Spinal cord (tissue), 10 donors: ENCODE data around the gene TAOK1. TPM values are rescaled to one million over a fixed set of nuclear protein-coding genes. Genes with fewer than 3 reads are reported as not detected.

ENCODE experiments used
- DNase-seq, 6 donors: peaks; one replicate each; pipeline versions ENCODE4 v3.0.0 to v3.0.0-alpha.2; 2013 to 2015; ENCODE audit warnings: low spot score in 6 of 6, low read depth in 4 of 6
- H3K27ac ChIP-seq: one replicate; pipeline ENCODE4 v1.5.1; 2013; ENCODE audit warnings: low read depth, low read length, control low read depth
- H3K27me3 ChIP-seq: one replicate; pipeline ENCODE4 v1.6.1; 2013; ENCODE audit warnings: low read length; ENCODE audit not compliant: control insufficient read depth, insufficient read depth
- H3K36me3 ChIP-seq: one replicate; pipeline ENCODE4 v1.6.1; 2013; ENCODE audit warnings: low read length; ENCODE audit not compliant: control insufficient read depth, insufficient read depth
- H3K4me1 ChIP-seq: one replicate; pipeline ENCODE4 v1.6.1; 2013; ENCODE audit warnings: low read length; ENCODE audit not compliant: control insufficient read depth, insufficient read depth
- H3K4me3 ChIP-seq: one replicate; pipeline ENCODE4 v1.5.1; 2013; ENCODE audit warnings: low read depth, low read length, control low read depth
- H3K9me3 ChIP-seq: one replicate; pipeline ENCODE4 v1.6.1; 2013; ENCODE audit warnings: low read length; ENCODE audit not compliant: control insufficient read depth, insufficient read depth
- WGBS: methylation state at CpG from one replicate; pipeline ENCODE4 v1.1.5; 2013; ENCODE audit warnings: missing lambda C conversion rate; ENCODE audit not compliant: insufficient coverage; 5-methylcytosine and 5-hydroxymethylcytosine counted together
- polyA plus RNA-seq, 2 donors: library from polyadenylated mRNA; unstranded; fragments of 120-200 nt; gene quantifications; one replicate each; pipeline ENCODE4 v1.2.1, GENCODE V29; 2013; ENCODE audit not compliant: insufficient read length in 2 of 2
- total RNA-seq, 2 donors: library from RNA; depleted of rRNA in 1 of 2; stranded (reverse); fragments of 120-200 nt in 1 of 2; fragments of >200 nt in 1 of 2; gene quantifications; one replicate each; pipeline versions ENCODE4 v1.2.3 to v1.2.4, GENCODE V29; 2013 to 2014
- donor health status: healthy.

Gene TAOK1
- total and polyA plus RNA-seq, 4 donors = 38.7 to 123 (median 69.3) TPM

DNA sequence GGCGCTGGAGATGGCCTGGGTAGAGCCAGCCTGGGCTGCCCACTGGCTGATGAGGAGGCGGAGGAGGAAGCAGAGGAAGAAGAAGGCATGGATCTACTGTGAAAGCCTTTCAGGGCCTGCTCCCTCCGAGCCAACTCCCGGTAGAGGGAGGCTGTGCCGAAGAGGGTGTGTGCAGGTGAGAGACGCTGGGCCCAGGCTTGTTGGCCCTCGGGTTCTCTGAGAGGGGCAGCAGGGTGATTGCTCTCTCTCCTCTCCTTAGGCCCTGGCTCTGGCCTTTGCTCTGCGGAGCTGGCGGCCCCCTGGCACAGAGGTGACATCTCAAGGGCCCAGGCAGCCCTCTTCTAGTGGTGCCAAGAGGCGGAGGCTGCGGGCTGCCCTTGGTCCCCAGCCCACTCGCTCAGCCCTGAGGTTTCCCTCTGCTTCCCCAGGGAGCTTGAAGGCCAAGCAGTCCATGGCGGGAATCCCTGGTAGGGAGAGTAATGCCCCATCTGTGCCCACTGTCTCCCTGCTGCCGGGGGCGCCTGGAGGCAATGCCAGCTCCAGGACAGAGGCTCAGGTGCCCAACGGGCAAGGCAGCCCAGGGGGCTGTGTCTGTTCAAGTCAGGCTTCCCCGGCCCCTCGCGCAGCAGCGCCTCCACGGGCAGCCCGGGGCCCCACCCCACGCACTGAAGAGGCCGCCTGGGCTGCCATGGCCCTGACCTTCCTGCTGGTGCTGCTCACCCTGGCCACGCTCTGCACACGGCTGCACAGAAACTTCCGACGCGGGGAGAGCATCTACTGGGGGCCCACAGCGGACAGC is 181.9 kb downstream of the TAOK1 start:
- peak in 1 of 6 donors; percentile 10 for DNase-seq
- H3K9me3 ChIP-seq = no peaks in the 10 kb centered on the region
- peaks cover 52% of the 10 kb centered on the region for H3K36me3 ChIP-seq
- no peak overlapping the region for H3K4me3 ChIP-seq
- peaks cover 64% of the 10 kb centered on the region for H3K4me1 ChIP-seq
- 45% methylated on average over 23 of the region's 30 CpGs for WGBS
- H3K27ac ChIP-seq = no peak overlapping the region
- peaks cover 4% of the 10 kb centered on the region for H3K27me3 ChIP-seq

DNA sequence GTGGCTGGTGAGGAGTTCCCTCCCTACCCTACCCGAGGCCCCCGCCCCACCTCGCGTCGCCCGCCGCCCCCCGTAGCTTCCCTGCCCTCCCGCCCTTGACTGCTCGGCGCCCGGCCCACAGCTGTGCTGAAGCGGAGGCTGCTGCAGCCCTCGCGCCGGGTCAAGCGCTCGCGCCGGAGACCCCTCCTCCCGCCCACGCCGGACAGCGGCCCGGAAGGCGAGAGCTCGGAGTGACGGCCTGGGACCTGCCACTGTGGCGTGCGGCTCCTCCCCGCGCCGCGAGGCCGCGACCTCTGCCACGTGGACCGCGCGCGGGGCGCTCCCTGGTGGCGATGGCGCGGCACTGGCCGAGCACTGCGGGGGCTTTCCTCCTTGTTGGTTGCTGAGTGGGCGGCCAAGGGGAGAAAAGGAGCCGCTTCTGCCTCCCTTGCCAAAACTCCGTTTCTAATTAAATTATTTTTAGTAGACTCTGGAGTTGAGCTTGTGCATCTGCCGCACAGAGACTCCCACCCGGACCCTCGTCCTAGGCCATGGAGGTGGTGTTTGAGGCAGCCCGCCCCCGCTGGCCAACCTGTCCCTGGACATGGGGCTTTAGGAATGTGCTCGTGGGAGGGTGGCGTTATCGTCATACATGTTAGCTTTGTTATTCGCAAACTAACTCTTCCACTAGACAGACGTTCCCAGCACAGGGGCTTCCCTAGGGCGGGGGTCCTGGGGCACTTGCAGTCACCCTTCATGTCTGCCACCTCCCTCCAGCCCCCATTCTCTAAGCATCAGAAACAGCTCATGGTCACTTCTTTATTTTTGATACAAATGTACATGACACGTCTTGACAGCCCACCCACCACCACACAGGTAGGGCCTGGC is 182.8 kb downstream of the TAOK1 start:
- peak in 2 of 6 donors; percentile 60 to 76 for DNase-seq

DNA sequence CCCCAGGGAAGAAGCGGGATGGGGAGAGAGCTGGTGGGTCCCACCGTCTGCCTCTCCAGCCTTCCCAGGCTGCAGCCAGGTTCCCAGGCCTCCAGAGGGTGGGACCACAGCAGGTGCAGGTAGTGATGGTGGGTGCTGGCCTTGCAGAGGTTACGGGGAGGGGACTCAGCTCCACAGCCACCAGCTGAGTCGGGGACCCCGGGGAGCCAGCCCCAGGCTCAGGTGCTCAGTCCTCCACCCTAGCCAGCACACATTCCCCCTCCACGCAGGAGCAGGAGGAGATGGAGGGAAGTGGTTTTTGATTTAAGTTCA is 183.4 kb downstream of the TAOK1 start:
- H3K4me1 ChIP-seq = peaks cover 66% of the 10 kb centered on the region
- no peaks in the 10 kb centered on the region for H3K27me3 ChIP-seq
- H3K4me3 ChIP-seq = no peak overlapping the region
- DNase-seq = no peak
- peaks cover 66% of the 10 kb centered on the region for H3K36me3 ChIP-seq
- no peaks in the 10 kb centered on the region for H3K9me3 ChIP-seq
- no peak overlapping the region for H3K27ac ChIP-seq
- WGBS = 94% methylated on average over 3 of the region's 6 CpGs

More for the DNA sequence above, 182.8 kb downstream of the TAOK1 start:
- peaks cover 60% of the 10 kb centered on the region for H3K36me3 ChIP-seq
- no peaks in the 10 kb centered on the region for H3K9me3 ChIP-seq
- H3K27ac ChIP-seq = peak overlapping the region; percentile 33
- no peaks in the 10 kb centered on the region for H3K27me3 ChIP-seq
- no peak overlapping the region for H3K4me3 ChIP-seq
- WGBS = 11% methylated on average over 47 of the region's 62 CpGs
- H3K4me1 ChIP-seq = peaks cover 64% of the 10 kb centered on the region

DNA sequence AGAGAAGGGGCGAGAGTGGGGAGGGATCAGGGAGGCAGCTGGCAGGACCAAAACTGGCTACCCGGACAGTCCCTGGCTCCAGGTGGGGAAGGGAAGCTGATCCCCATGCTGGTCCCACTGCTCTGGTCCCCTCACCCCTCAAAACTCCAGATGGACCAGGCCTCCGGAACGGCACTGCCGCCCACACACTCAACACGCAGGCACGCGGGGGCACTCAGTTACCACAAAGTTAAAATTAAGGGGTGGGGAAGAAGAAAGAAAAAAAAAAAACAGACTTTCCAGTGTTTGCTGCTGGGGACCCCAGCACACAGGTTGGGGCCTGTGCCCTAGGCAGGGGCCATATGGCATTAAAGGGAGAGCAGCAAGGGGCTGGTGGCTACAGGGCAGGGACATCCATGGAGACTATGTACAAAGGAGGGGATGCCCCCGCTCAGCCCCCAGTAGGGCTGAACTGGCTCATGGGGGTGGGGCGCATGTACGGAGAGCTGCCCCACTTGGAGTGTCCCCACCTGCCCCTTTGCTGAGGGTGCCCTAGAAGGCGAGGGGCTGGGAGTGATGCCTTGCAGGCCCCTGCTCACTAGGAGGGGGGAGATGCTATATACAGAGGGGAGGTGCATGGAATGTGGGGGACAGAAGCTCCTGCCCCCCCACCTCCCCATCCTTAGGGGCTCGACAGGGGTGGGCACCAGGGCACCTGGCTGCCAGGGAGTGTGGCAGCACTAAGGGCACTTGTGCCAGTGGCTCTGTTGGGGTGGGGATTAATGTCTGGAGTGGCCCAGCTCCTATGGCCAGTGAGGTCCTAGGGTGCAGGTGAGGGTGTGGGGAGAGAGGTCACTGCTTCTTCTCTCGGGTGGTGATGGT is 183.9 kb downstream of the TAOK1 start:
- WGBS = 94% methylated on average over 8 of the region's 14 CpGs
- Histone ChIP-seq H3K9me3 (no peaks in the 10 kb centered on the region), H3K27me3 (no peaks in the 10 kb centered on the region), H3K4me1 (peaks cover 64% of the 10 kb centered on the region), H3K4me3 (no peak overlapping the region), H3K27ac (no peak overlapping the region), H3K36me3 (peaks cover 72% of the 10 kb centered on the region)
- peak in 1 of 6 donors; percentile 1 for DNase-seq

DNA sequence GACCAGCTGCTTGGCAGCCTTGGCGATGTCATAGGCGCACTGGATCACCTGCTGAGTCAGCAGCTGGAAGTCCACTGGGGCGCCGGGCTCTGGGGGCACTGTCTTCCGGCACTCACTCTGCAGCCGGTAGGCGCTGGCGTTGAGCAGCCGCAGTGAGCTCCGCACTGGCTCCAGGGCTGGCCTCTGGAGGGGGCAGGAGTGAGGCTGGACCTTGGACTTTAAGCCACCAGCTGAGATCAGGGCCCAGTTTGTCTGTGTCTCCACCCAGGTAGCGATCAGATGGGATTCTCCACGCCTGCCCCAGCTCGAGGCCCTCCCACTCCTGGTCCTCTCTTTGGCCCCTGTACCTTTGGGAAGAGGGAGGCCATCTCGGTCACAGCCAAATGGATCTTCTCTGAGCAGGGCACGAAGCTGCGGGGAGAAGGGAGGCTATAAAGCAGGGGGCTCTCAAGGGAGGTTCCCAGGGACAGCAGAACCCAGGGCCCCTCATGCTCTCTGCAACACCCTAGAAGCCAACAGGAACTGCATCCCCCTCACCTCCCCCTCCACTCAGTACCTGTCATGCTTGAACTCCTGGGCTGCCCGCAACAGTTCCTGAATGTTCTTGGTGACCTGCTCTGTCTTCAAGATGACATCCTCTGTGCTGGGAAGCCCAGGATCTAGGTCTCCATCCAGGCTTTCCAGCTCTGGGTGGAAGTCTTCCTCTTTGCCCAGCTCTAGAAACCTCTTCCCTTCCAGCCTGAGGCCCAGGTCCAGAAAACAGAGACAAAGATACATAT is 184.8 kb downstream of the TAOK1 start:
- Histone ChIP-seq H3K36me3 (peaks cover 80% of the 10 kb centered on the region), H3K27ac (no peak overlapping the region), H3K9me3 (no peaks in the 10 kb centered on the region), H3K4me1 (peaks cover 56% of the 10 kb centered on the region), H3K27me3 (no peaks in the 10 kb centered on the region), H3K4me3 (no peak overlapping the region)
- 90% methylated on average over 13 of the region's 17 CpGs for WGBS
- DNase-seq = no peak

DNA sequence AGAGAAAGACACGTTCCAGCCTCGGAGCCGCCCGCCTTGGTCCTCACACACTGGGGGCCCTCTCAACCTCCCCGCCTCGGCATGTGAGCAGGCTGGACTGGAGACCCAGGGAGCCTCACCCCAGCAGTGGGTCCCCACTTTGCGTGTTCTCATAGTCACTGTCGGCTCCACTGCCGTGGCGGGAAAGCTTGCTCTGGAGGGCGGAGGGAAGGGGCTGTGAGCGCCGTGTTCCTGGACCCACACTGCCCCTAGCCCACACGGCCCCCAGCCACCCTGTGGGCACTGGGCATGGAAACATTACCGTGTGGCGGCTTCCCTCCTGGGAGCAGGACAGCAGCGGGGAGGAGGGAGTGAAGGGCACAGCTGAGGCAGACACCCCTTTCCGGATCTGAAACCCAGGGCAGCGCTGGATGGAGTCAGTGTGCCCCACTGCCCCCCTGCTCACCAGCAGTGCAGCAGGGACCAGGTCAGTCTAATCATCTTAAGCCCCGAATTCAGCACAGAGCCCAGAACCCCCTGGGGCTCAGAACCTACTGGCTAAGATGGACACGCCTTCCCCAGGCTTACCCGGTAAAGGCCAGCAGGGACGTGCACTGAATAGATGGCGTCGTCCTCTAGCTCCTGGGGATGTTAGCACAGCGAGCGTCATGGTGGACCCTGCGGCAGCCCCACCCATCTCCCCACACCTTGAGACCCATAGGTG is 185.5 kb downstream of the TAOK1 start:
- H3K36me3 ChIP-seq = peaks cover 88% of the 10 kb centered on the region
- DNase-seq = no peak
- no peak overlapping the region for H3K27ac ChIP-seq
- no peaks in the 10 kb centered on the region for H3K9me3 ChIP-seq
- no peaks in the 10 kb centered on the region for H3K27me3 ChIP-seq
- H3K4me1 ChIP-seq = peaks cover 61% of the 10 kb centered on the region
- H3K4me3 ChIP-seq = no peak overlapping the region
- WGBS = 90% methylated on average over 23 of the region's 28 CpGs

DNA sequence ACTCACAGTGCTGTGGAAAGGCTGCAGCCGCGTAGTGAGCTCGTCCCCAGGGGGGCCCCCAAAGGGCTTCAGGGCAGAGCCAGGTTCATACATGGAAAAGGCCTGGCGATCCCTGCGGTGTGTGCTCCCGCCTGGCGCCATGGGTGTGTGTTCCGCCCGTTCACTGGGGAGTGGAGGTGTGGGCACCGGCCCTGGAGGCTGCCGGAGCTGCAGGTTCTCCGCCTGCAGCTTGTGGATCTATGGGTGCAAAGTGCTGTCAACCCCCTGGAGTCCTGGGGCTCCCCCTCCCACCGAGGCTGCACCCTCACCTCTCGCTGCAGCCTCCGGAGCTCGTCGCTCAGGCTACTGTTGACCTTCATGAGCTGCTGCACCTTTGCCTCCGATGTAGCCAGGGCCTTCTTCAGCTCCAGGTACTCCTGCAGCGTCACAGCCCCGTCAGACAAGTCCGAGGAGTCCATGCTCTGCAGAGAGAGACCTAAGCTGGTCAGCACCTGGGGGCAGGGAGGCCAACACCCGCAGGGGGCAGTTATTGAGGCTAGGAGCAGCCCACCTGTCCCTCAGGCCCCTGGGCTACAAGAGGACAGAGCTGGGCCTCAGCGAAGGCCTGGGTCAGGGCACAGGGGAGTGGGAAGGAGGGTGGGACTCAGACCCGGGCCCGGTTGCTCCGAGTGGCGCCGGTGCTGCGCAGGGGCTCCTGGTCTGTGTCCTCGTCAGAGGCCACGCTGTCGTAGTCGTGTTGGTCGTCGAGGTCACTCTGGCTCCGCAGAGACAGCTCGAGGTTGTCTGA is 186.2 kb downstream of the TAOK1 start:
- no peaks in the 10 kb centered on the region for H3K27me3 ChIP-seq
- no peak overlapping the region for H3K27ac ChIP-seq
- H3K36me3 ChIP-seq = peaks cover 95% of the 10 kb centered on the region
- 94% methylated on average over 37 of the region's 37 CpGs for WGBS
- DNase-seq = no peak
- no peak overlapping the region for H3K4me3 ChIP-seq
- no peaks in the 10 kb centered on the region for H3K9me3 ChIP-seq
- peaks cover 67% of the 10 kb centered on the region for H3K4me1 ChIP-seq

DNA sequence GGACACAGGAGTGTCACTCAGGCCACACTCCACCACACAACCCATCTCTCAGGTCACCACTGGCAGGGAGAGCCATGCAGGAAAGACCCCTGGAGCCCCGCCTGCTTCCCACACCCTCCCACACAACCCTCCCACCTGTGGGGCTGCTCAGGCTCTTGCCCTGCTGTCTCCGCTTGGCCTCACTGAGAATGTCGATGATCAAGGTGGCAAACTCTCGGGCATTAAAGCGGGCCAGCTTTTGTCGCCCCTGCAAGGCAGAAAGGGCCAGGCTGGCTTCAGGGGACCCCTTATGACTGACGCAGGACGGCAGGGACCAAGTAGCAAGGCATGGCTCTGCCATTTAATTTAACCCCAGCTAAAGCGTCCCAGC is 186.8 kb downstream of the TAOK1 start:
- Histone ChIP-seq H3K27me3 (no peaks in the 10 kb centered on the region), H3K27ac (no peak overlapping the region), H3K9me3 (no peaks in the 10 kb centered on the region), H3K36me3 (peaks cover 96% of the 10 kb centered on the region), H3K4me3 (no peak overlapping the region), H3K4me1 (peaks cover 67% of the 10 kb centered on the region)
- DNase-seq = no peak
- 96% methylated on average over 8 of the region's 9 CpGs for WGBS
